HL-60 (cell line): ENCODE results near the gene AP2M1.

Source experiments
- CTCF ChIP-seq: IDR thresholded peaks from one replicate; pipeline ENCODE4 v1.5.1; 2011; ENCODE audit warnings: low read length, control low read depth, inconsistent platforms; ENCODE audit not compliant: insufficient read depth
- POLR2AphosphoS5 ChIP-seq: IDR thresholded peaks from 2 replicates; pipeline ENCODE4 v1.6.1; 2012; ENCODE audit warnings: low read depth
- REST ChIP-seq: IDR thresholded peaks from 2 replicates; pipeline ENCODE4 v1.6.1; 2012; ENCODE audit warnings: low read depth; ENCODE audit not compliant: insufficient replicate concordance
- SPI1 ChIP-seq: IDR thresholded peaks from 2 replicates; pipeline ENCODE4 v1.6.1; 2012; ENCODE audit warnings: low read depth, mild to moderate bottlenecking, borderline replicate concordance

- TF ChIP-seq CTCF (no peak), POLR2AphosphoS5 (no peak), REST (no peak), SPI1 (no peak)
These were observed 31.3 kb upstream of the AP2M1 start for GRCh38 chr3:184143327-184143726.
